A549 (cell line): ENCODE results near the gene MEOX1. TPM values are rescaled to one million over a fixed set of nuclear protein-coding genes. Genes with fewer than 3 reads are reported as not detected.
A peak's percentile ranks its signal among the peaks of the same experiment; 100 is the strongest.

ENCODE experiments used
- ATAC-seq, 2 experiments: fragments of 200-7000 bp in 1 of 2; fragments of >200 bp in 1 of 2; cut with Nextera tagmentation in 1 of 2; cut with Tn5 transposase in 1 of 2; 3 replicates each; pipeline versions ENCODE4 v1.8.0 to v1.9.1; 2018 to 2020; ENCODE audit warnings: mild to moderate bottlenecking in 1 of 2, moderate library complexity in 1 of 2
- CTCF ChIA-PET: fragments of 300-600 bp; sonication (Branson Sonifier 250); formaldehyde crosslinking; extraction: SDS; loops from one replicate; lab custom pipeline; 2021; ENCODE audit warnings: antibody characterized with exemption, inconsistent platforms; lab: Yijun Ruan, JAX
- POLR2A ChIA-PET: fragments of 350-600 bp; formaldehyde crosslinking; extraction: SDS; loops from one replicate; lab custom pipeline; 2021; ENCODE audit warnings: antibody characterized with exemption, inconsistent platforms; lab: Yijun Ruan, JAX
- DNase-seq, 2 experiments: peaks; one replicate each; pipeline versions ENCODE4 v3.0.0 to v3.0.0-alpha.2; 2011 to 2016; ENCODE audit warnings: low read depth in 1 of 2, low spot score in 1 of 2
- FAIRE-seq: peaks from 2 replicates; lab custom pipeline; 2011; peaks lifted over from hg19 to GRCh38; lab: Jason Lieb, UNC
- H3K27ac ChIP-seq, 2 experiments: fragments of >200 bp; sonication (Bioruptor Twin); formaldehyde crosslinking; 3 replicates each; pipeline ENCODE4 v1.5.1; 2016 to 2017
- H3K4me1 ChIP-seq: fragments of >200 bp; sonication (Bioruptor Twin); formaldehyde crosslinking; 3 replicates; pipeline ENCODE4 v1.6.1; 2016
- H3K4me2 ChIP-seq: fragments of >200 bp; sonication (Bioruptor Twin); formaldehyde crosslinking; 3 replicates; pipeline ENCODE4 v1.6.1; 2016
- H3K4me3 ChIP-seq: fragments of >200 bp; sonication (Bioruptor Twin); formaldehyde crosslinking; 3 replicates; pipeline ENCODE4 v1.5.1; 2016
- H3K9me3 ChIP-seq: fragments of >200 bp; sonication (Bioruptor Twin); formaldehyde crosslinking; 3 replicates; pipeline ENCODE4 v1.6.1; 2016
- CBX2 ChIP-seq: fragments of 200-600 bp; sonication (generic); IDR thresholded peaks from 2 replicates; pipeline ENCODE4 v1.6.1; 2016; ENCODE audit warnings: low read depth, mild to moderate bottlenecking, borderline replicate concordance
- CEBPB ChIP-seq, 2 experiments: fragments of >200 bp in 1 of 2; sonication (Bioruptor Twin) in 1 of 2; formaldehyde crosslinking in 1 of 2; IDR thresholded peaks; 2 replicates each; pipeline ENCODE4 v1.6.1; 2012 to 2016
- E2F6 ChIP-seq: IDR thresholded peaks from 2 replicates; pipeline ENCODE4 v1.6.1; 2012; ENCODE audit warnings: low read depth, borderline replicate concordance
- ESRRA ChIP-seq: fragments of 150-350 bp; IDR thresholded peaks from 2 replicates; pipeline ENCODE4 v1.6.1; 2014; ENCODE audit warnings: mild to moderate bottlenecking, low read length, borderline replicate concordance
- FOSB ChIP-seq: fragments of 250-450 bp; sonication (Bioruptor Pico); IDR thresholded peaks from 2 replicates; pipeline ENCODE4 v1.5.0; 2020; ENCODE audit warnings: mild to moderate bottlenecking, moderate library complexity
- FOXS1 ChIP-seq: fragments of 250-450 bp; sonication (Bioruptor Pico); IDR thresholded peaks from 2 replicates; pipeline ENCODE4 v1.5.0; 2020; ENCODE audit warnings: mild to moderate bottlenecking, moderate library complexity
- GATA3 ChIP-seq: IDR thresholded peaks from 2 replicates; pipeline ENCODE4 v1.6.1; 2012; ENCODE audit warnings: borderline replicate concordance
- HDAC2 ChIP-seq: fragments of 200-600 bp; sonication (generic); IDR thresholded peaks from 2 replicates; pipeline ENCODE4 v1.6.1; 2016
- HEYL ChIP-seq: fragments of 250-450 bp; sonication (Bioruptor Pico); IDR thresholded peaks from 2 replicates; pipeline ENCODE4 v1.8.0; 2021; ENCODE audit warnings: mild to moderate bottlenecking, moderate library complexity
- HOXA7 ChIP-seq: fragments of 250-450 bp; sonication (Bioruptor Pico); IDR thresholded peaks from 2 replicates; pipeline ENCODE4 v1.5.0; 2020; ENCODE audit warnings: mild to moderate bottlenecking, moderate library complexity
- KDM5A ChIP-seq: fragments of 200-600 bp; sonication (generic); IDR thresholded peaks from 2 replicates; pipeline ENCODE4 v1.6.1; 2016; ENCODE audit warnings: antibody characterized with exemption, mild to moderate bottlenecking
- MAFK ChIP-seq: fragments of 450-650 bp; IDR thresholded peaks from 2 replicates; pipeline ENCODE4 v1.6.1; 2014; ENCODE audit not compliant: partially characterized antibody
- MAZ ChIP-seq: fragments of 150-350 bp; IDR thresholded peaks from 2 replicates; pipeline ENCODE4 v1.6.1; 2014; ENCODE audit warnings: antibody characterized with exemption, low read depth, low read length, borderline replicate concordance
- NFE2L2 ChIP-seq: fragments of 150-350 bp; conservative IDR thresholded peaks from 2 replicates; pipeline ENCODE4 v1.6.1; 2014; ENCODE audit warnings: low read length
- NR3C1 ChIP-seq: fragments of >200 bp; sonication (Bioruptor Twin); formaldehyde crosslinking; IDR thresholded peaks from 3 replicates; pipeline ENCODE4 v1.6.1; 2017
- PBX3 ChIP-seq: IDR thresholded peaks from 2 replicates; pipeline ENCODE4 v1.6.1; 2012
- POLR2A ChIP-seq: IDR thresholded peaks from 2 replicates; pipeline ENCODE4 v1.6.1; 2012; ENCODE audit warnings: mild to moderate bottlenecking, low read length
- RAD21 ChIP-seq, 2 experiments: fragments of >200 bp in 1 of 2; sonication (Bioruptor Twin) in 1 of 2; formaldehyde crosslinking in 1 of 2; IDR thresholded peaks in 1 of 2; conservative IDR thresholded peaks in 1 of 2; 2 replicates in 1 of 2; 3 replicates in 1 of 2; pipeline ENCODE4 v1.6.1; 2012 to 2018; ENCODE audit warnings: inconsistent platforms in 1 of 2
- RNF2 ChIP-seq: fragments of 200-600 bp; sonication (generic); IDR thresholded peaks from 2 replicates; pipeline ENCODE4 v1.6.1; 2016; ENCODE audit warnings: low read depth, mild to moderate bottlenecking, antibody characterized with exemption, moderate library complexity, borderline replicate concordance
- TFCP2L1 ChIP-seq: fragments of 250-450 bp; sonication (Bioruptor Pico); IDR thresholded peaks from 2 replicates; pipeline ENCODE4 v1.5.0; 2021; ENCODE audit warnings: mild to moderate bottlenecking
- TP53 ChIP-seq: fragments of 250-450 bp; sonication (Bioruptor Pico); IDR thresholded peaks from 2 replicates; pipeline ENCODE4 v1.5.0; 2021; ENCODE audit warnings: mild to moderate bottlenecking, moderate library complexity
- ZNF302 ChIP-seq: fragments of 250-450 bp; sonication (Bioruptor Pico); IDR thresholded peaks from 2 replicates; pipeline ENCODE4 v1.9.0; 2021; ENCODE audit warnings: inconsistent platforms, mild to moderate bottlenecking, moderate library complexity
- ZSCAN20 ChIP-seq: fragments of 250-450 bp; sonication (Bioruptor Pico); IDR thresholded peaks from 2 replicates; pipeline ENCODE4 v1.8.0; 2022; ENCODE audit warnings: mild to moderate bottlenecking, moderate library complexity
- WGBS: methylation state at CpG from one replicate; pipeline ENCODE4 v1.1.6; 2017; ENCODE audit errors: missing lambda C conversion rate; 5-methylcytosine and 5-hydroxymethylcytosine counted together
- polyA plus RNA-seq, 4 experiments: library from polyadenylated mRNA; depleted of rRNA in 3 of 4; stranded (reverse); fragments of >200 nt; fragmentation: RNase III in 1 of 4; extraction: RNeasy Plus Mini Kit Qiagen cat#74134 plus additional on column Dnase treatment in 1 of 4; gene quantifications; 2 replicates in 3 of 4; 3 replicates in 1 of 4; pipeline ENCODE4 v1.2.3, GENCODE V29; 2011 to 2017

Gene MEOX1
- polyA plus RNA-seq, 2 of the 4 experiments (the other 2 are of a cell fraction) = not detected

DNA sequence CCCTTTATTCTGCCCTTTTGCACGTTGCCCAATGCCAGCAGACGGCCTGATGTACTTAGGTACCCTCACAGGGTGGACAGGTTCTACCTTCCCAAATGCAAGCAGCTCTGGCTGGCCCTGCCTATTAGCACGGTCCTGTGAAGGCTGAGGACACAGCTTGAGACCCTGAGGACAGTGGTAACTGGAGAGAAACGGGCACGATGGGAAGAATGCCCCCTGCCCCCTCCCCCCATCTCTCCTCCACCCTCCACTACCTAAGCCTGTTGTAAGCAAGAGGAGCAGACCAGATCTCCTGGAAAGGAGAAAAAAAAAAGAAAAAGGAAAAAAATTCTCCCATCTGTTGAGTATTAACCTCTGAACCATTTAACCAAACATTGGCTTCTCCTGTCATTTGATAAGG, 34.1 kb downstream of the MEOX1 start:
- Histone ChIP-seq H3K4me2 (no peak overlapping the region), H3K4me3 (no peak overlapping the region), H3K27ac (no peak overlapping the region), H3K9me3 (no peaks in the 10 kb centered on the region), H3K4me1 (no peaks in the 10 kb centered on the region)
- no peak for FAIRE-seq
- 22% methylated on average over 5 of the region's 5 CpGs for WGBS
- ATAC-seq = peak in 1 of 2 experiments; percentile 28; a peak in 1 of 6 replicates
- no peak for TF ChIP-seq MAFK
- no peak for TF ChIP-seq RAD21 (conservative IDR thresholded peaks at IDR 0.05 in 1 of 2, IDR thresholded peaks at IDR 0.05 in 1 of 2)
- TF ChIP-seq MAZ = no peak
- TF ChIP-seq HOXA7 = no peak
- TF ChIP-seq HDAC2 = no peak
- TF ChIP-seq NFE2L2 = no peak
- TF ChIP-seq NR3C1 = no peak
- TF ChIP-seq GATA3 = no peak
- no peak for TF ChIP-seq CBX2
- POLR2A ChIA-PET = no interaction called here
- DNase-seq = no peak
- CTCF ChIA-PET = interaction anchor here (0.9 kb wide), 2 partner anchors 26 to 52 kb away, joined by 4 to 6 read pairs; no protein-coding TSS in a partner anchor

- CTCF ChIA-PET = interaction anchor here (0.8 to 1.4 kb wide), 2 partner anchors 9 to 49 kb away, joined by 3 to 8 read pairs; no protein-coding TSS in a partner anchor
- ATAC-seq (no peak), FAIRE-seq (no peak), DNase-seq (no peak)
- Histone ChIP-seq H3K4me3 (no peak overlapping the region), H3K27ac (no peak overlapping the region), H3K4me2 (no peak overlapping the region), H3K4me1 (no peaks in the 10 kb centered on the region), H3K9me3 (no peaks in the 10 kb centered on the region)
- WGBS = 67% methylated on average over 3 of the region's 3 CpGs
- TF ChIP-seq CEBPB (IDR thresholded peaks at IDR 0.05) (peak; percentile 42 to 55; a peak in 3 of 4 replicates), NR3C1 (no peak)
- POLR2A ChIA-PET = no interaction called here
These were observed 35.7 kb downstream of the MEOX1 start for GRCh38 chr17:43626023-43626422.

DNA sequence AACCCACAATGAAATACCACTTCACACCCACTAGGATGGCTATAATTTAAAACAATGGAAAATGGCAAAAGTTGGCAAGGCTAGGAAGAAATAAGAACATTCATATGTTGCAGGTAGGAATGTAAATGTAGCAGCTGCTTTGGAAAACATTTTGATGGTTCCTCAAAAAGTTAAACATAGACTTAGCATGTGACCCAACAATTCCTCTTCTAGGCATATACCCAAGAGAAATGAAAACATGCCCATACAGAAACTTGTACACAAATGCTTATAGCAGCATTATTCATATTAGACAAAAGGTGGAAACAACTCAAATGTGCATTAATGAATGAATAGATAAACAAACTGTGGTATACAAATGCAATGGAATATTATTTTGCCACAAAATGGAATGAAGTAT, 36.1 kb downstream of the MEOX1 start:
- H3K4me1 ChIP-seq = no peaks in the 10 kb centered on the region
- no peak overlapping the region for H3K4me2 ChIP-seq
- no peaks in the 10 kb centered on the region for H3K9me3 ChIP-seq
- H3K4me3 ChIP-seq = no peak overlapping the region
- TF ChIP-seq ZNF302 (CRISPR knock-in tag) = no peak
- no peak for TF ChIP-seq RNF2
- TF ChIP-seq MAFK = peak; percentile 13
- FAIRE-seq (no peak), ATAC-seq (no peak), DNase-seq (no peak)
- H3K27ac ChIP-seq = no peak overlapping the region
- ChIA-PET CTCF (interaction anchor here (1.4 kb wide), 2 partner anchors 48 to 49 kb away, joined by 8 to 10 read pairs; no protein-coding TSS in a partner anchor), POLR2A (no interaction called here)

GRCh38 chr17:43620581-43620980, 41.1 kb downstream of the MEOX1 start:
- DNase-seq = no peak
- Histone ChIP-seq H3K4me3 (no peak overlapping the region), H3K9me3 (no peaks in the 10 kb centered on the region), H3K27ac (no peak overlapping the region), H3K4me2 (no peak overlapping the region), H3K4me1 (0 out of 3 replicates have a peak, but pooled peaks cover 5% of the 10 kb centered on the region)
- ATAC-seq = no peak
- POLR2A ChIA-PET = no interaction called here
- no peak for FAIRE-seq
- WGBS = 68% methylated on average over 2 of the region's 2 CpGs
- CTCF ChIA-PET = interaction anchor here (1.0 to 4.6 kb wide), 3 partner anchors 11 to 73 kb away, joined by 5 to 31 read pairs (median 6); no protein-coding TSS in a partner anchor
- TF ChIP-seq TFCP2L1 (CRISPR knock-in tag) (no peak), E2F6 (no peak), PBX3 (no peak), FOXS1 (no peak), KDM5A (no peak), HEYL (no peak), ZSCAN20 (no peak), TP53 (no peak), ESRRA (no peak), HDAC2 (no peak), POLR2A (no peak), MAZ (no peak), FOSB (no peak)
